A549 (cell line): ENCODE results near the gene RND2. TPM values are rescaled to one million over a fixed set of nuclear protein-coding genes. Genes with fewer than 3 reads are reported as not detected.

Experiments
- ATAC-seq, 2 experiments: fragments of 200-7000 bp in 1 of 2; fragments of >200 bp in 1 of 2; cut with Nextera tagmentation in 1 of 2; cut with Tn5 transposase in 1 of 2; 3 replicates each; pipeline versions ENCODE4 v1.8.0 to v1.9.1; 2018 to 2020; ENCODE audit warnings: mild to moderate bottlenecking in 1 of 2, moderate library complexity in 1 of 2
- CTCF ChIA-PET: fragments of 300-600 bp; sonication (Branson Sonifier 250); formaldehyde crosslinking; extraction: SDS; loops from one replicate; lab custom pipeline; 2021; ENCODE audit warnings: antibody characterized with exemption, inconsistent platforms; lab: Yijun Ruan, JAX
- POLR2A ChIA-PET: fragments of 350-600 bp; formaldehyde crosslinking; extraction: SDS; loops from one replicate; lab custom pipeline; 2021; ENCODE audit warnings: antibody characterized with exemption, inconsistent platforms; lab: Yijun Ruan, JAX
- DNase-seq, 2 experiments: peaks; one replicate each; pipeline versions ENCODE4 v3.0.0 to v3.0.0-alpha.2; 2011 to 2016; ENCODE audit warnings: low read depth in 1 of 2, low spot score in 1 of 2
- FAIRE-seq: peaks from 2 replicates; lab custom pipeline; 2011; peaks lifted over from hg19 to GRCh38; lab: Jason Lieb, UNC
- H3K27ac ChIP-seq, 2 experiments: fragments of >200 bp; sonication (Bioruptor Twin); formaldehyde crosslinking; 3 replicates each; pipeline ENCODE4 v1.5.1; 2016 to 2017
- H3K4me1 ChIP-seq: fragments of >200 bp; sonication (Bioruptor Twin); formaldehyde crosslinking; 3 replicates; pipeline ENCODE4 v1.6.1; 2016
- H3K4me2 ChIP-seq: fragments of >200 bp; sonication (Bioruptor Twin); formaldehyde crosslinking; 3 replicates; pipeline ENCODE4 v1.6.1; 2016
- H3K4me3 ChIP-seq: fragments of >200 bp; sonication (Bioruptor Twin); formaldehyde crosslinking; 3 replicates; pipeline ENCODE4 v1.5.1; 2016
- H3K9me3 ChIP-seq: fragments of >200 bp; sonication (Bioruptor Twin); formaldehyde crosslinking; 3 replicates; pipeline ENCODE4 v1.6.1; 2016
- BHLHE40 ChIP-seq: IDR thresholded peaks from 2 replicates; pipeline ENCODE4 v1.6.1; 2012; ENCODE audit warnings: low read depth, low read length, inconsistent platforms
- CBX2 ChIP-seq: fragments of 200-600 bp; sonication (generic); IDR thresholded peaks from 2 replicates; pipeline ENCODE4 v1.6.1; 2016; ENCODE audit warnings: low read depth, mild to moderate bottlenecking, borderline replicate concordance
- EHF ChIP-seq: fragments of 250-450 bp; sonication (Bioruptor Pico); IDR thresholded peaks from 2 replicates; pipeline ENCODE4 v1.5.0; 2020; ENCODE audit warnings: mild to moderate bottlenecking
- ESRRA ChIP-seq: fragments of 150-350 bp; IDR thresholded peaks from 2 replicates; pipeline ENCODE4 v1.6.1; 2014; ENCODE audit warnings: mild to moderate bottlenecking, low read length, borderline replicate concordance
- FOSB ChIP-seq: fragments of 250-450 bp; sonication (Bioruptor Pico); IDR thresholded peaks from 2 replicates; pipeline ENCODE4 v1.5.0; 2020; ENCODE audit warnings: mild to moderate bottlenecking, moderate library complexity
- FOSL2 ChIP-seq, 2 experiments: fragments of 450-650 bp in 1 of 2; fragments of >200 bp in 1 of 2; sonication (Bioruptor Twin) in 1 of 2; formaldehyde crosslinking; IDR thresholded peaks; 2 replicates each; pipeline versions ENCODE4 v1.5.0 to v1.6.1; 2016 to 2020; ENCODE audit warnings: mild to moderate bottlenecking in 1 of 2, moderate library complexity in 1 of 2
- GATA3 ChIP-seq: IDR thresholded peaks from 2 replicates; pipeline ENCODE4 v1.6.1; 2012; ENCODE audit warnings: borderline replicate concordance
- HEYL ChIP-seq: fragments of 250-450 bp; sonication (Bioruptor Pico); IDR thresholded peaks from 2 replicates; pipeline ENCODE4 v1.8.0; 2021; ENCODE audit warnings: mild to moderate bottlenecking, moderate library complexity
- HOXA7 ChIP-seq: fragments of 250-450 bp; sonication (Bioruptor Pico); IDR thresholded peaks from 2 replicates; pipeline ENCODE4 v1.5.0; 2020; ENCODE audit warnings: mild to moderate bottlenecking, moderate library complexity
- HOXB13 ChIP-seq: fragments of 250-450 bp; sonication (Bioruptor Pico); IDR thresholded peaks from 2 replicates; pipeline ENCODE4 v1.5.0; 2020; ENCODE audit warnings: low read depth, mild to moderate bottlenecking, moderate library complexity
- HOXB5 ChIP-seq: fragments of 250-450 bp; sonication (Bioruptor Pico); IDR thresholded peaks from 2 replicates; pipeline ENCODE4 v1.5.0; 2020; ENCODE audit warnings: mild to moderate bottlenecking, moderate library complexity
- JUN ChIP-seq, 2 experiments: fragments of >200 bp; sonication (Bioruptor Twin); formaldehyde crosslinking; IDR thresholded peaks; 2 replicates in 1 of 2; 3 replicates in 1 of 2; pipeline ENCODE4 v1.6.1; 2016 to 2017
- KDM5A ChIP-seq: fragments of 200-600 bp; sonication (generic); IDR thresholded peaks from 2 replicates; pipeline ENCODE4 v1.6.1; 2016; ENCODE audit warnings: antibody characterized with exemption, mild to moderate bottlenecking
- NFE2L2 ChIP-seq: fragments of 150-350 bp; conservative IDR thresholded peaks from 2 replicates; pipeline ENCODE4 v1.6.1; 2014; ENCODE audit warnings: low read length
- NR3C1 ChIP-seq: fragments of >200 bp; sonication (Bioruptor Twin); formaldehyde crosslinking; IDR thresholded peaks from 3 replicates; pipeline ENCODE4 v1.6.1; 2017
- RAD21 ChIP-seq, 2 experiments: fragments of >200 bp in 1 of 2; sonication (Bioruptor Twin) in 1 of 2; formaldehyde crosslinking in 1 of 2; IDR thresholded peaks in 1 of 2; conservative IDR thresholded peaks in 1 of 2; 2 replicates in 1 of 2; 3 replicates in 1 of 2; pipeline ENCODE4 v1.6.1; 2012 to 2018; ENCODE audit warnings: inconsistent platforms in 1 of 2
- RFX5 ChIP-seq: fragments of 450-650 bp; IDR thresholded peaks from 2 replicates; pipeline ENCODE4 v1.7.1; 2014; ENCODE audit warnings: antibody characterized with exemption, mild to moderate bottlenecking, moderate library complexity
- RNF2 ChIP-seq: fragments of 200-600 bp; sonication (generic); IDR thresholded peaks from 2 replicates; pipeline ENCODE4 v1.6.1; 2016; ENCODE audit warnings: low read depth, mild to moderate bottlenecking, antibody characterized with exemption, moderate library complexity, borderline replicate concordance
- TP53 ChIP-seq: fragments of 250-450 bp; sonication (Bioruptor Pico); IDR thresholded peaks from 2 replicates; pipeline ENCODE4 v1.5.0; 2021; ENCODE audit warnings: mild to moderate bottlenecking, moderate library complexity
- ZSCAN20 ChIP-seq: fragments of 250-450 bp; sonication (Bioruptor Pico); IDR thresholded peaks from 2 replicates; pipeline ENCODE4 v1.8.0; 2022; ENCODE audit warnings: mild to moderate bottlenecking, moderate library complexity
- WGBS: methylation state at CpG from one replicate; pipeline ENCODE4 v1.1.6; 2017; ENCODE audit errors: missing lambda C conversion rate; 5-methylcytosine and 5-hydroxymethylcytosine counted together
- polyA plus RNA-seq, 4 experiments: library from polyadenylated mRNA; depleted of rRNA in 3 of 4; stranded (reverse); fragments of >200 nt; fragmentation: RNase III in 1 of 4; extraction: RNeasy Plus Mini Kit Qiagen cat#74134 plus additional on column Dnase treatment in 1 of 4; gene quantifications; 2 replicates in 3 of 4; 3 replicates in 1 of 4; pipeline ENCODE4 v1.2.3, GENCODE V29; 2011 to 2017
- TF ChIP-seq, protein P1 (sequence below): IDR thresholded peaks from 2 replicates; pipeline ENCODE4 v1.6.1; 2012
- TF ChIP-seq, protein P2 (sequence below): fragments of >200 bp; sonication (Bioruptor Twin); formaldehyde crosslinking; IDR thresholded peaks from 3 replicates; pipeline ENCODE4 v1.5.1; 2016

The RND2 gene
- polyA plus RNA-seq, 2 of the 4 experiments (the other 2 are of a cell fraction): 0.19 to 0.28 TPM

DNA sequence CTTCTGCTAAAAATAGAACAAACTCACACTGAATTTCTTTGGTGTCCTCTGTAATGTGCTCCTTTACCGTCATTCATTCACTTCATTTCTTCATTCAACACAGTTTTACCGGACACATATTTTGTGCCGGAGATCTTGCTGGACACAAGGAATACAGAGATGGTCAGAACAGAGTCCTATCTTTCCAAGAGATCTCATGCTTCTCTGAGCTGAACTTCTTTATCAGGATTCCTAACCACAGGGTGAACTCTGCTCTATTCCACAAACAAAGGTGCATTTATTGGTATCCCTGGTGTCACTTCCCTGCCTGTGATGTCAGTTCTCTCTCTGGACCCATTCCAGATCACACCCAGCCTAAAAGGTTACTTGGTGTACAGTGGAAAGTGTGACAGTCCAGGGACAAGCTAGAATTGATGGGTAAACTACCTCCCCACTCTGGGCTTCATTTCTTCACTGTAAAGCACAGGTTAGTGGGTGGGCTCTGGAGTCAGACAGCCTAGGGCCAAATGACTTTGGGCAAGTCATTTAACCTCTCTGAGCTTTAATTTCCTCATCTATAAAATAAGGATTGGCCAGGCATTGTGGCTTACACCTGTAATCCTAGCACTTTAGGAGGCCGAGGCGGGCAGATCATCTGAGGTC lies 14.2 kb upstream of the RND2 start:
- DNase-seq: peak in 1 of 2 experiments; percentile 64
- H3K9me3 ChIP-seq: no peaks in the 10 kb centered on the region
- 76% methylated on average over 5 of the region's 5 CpGs for WGBS
- no peak for FAIRE-seq
- H3K27ac ChIP-seq: no peak overlapping the region; a peak in 1 of 6 replicates
- no peak for TF ChIP-seq TP53 (CRISPR knock-in tag)
- TF ChIP-seq GATA3: no peak
- TF ChIP-seq, protein P1, sequence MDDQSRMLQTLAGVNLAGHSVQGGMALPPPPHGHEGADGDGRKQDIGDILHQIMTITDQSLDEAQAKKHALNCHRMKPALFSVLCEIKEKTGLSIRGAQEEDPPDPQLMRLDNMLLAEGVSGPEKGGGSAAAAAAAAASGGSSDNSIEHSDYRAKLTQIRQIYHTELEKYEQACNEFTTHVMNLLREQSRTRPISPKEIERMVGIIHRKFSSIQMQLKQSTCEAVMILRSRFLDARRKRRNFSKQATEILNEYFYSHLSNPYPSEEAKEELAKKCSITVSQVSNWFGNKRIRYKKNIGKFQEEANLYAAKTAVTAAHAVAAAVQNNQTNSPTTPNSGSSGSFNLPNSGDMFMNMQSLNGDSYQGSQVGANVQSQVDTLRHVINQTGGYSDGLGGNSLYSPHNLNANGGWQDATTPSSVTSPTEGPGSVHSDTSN: no peak
- TF ChIP-seq RAD21 (conservative IDR thresholded peaks at IDR 0.05 in 1 of 2, IDR thresholded peaks at IDR 0.05 in 1 of 2): no peak
- no peak for TF ChIP-seq RFX5
- TF ChIP-seq HOXB5 (CRISPR knock-in tag): no peak
- no peak for TF ChIP-seq FOSB (CRISPR knock-in tag)
- TF ChIP-seq CBX2: no peak
- no peak for TF ChIP-seq ZSCAN20 (CRISPR knock-in tag)
- TF ChIP-seq HOXA7 (CRISPR knock-in tag): no peak
- TF ChIP-seq RNF2: no peak
- no peak for TF ChIP-seq HEYL (CRISPR knock-in tag)
- TF ChIP-seq JUN (IDR thresholded peaks at IDR 0.05): no peak
- TF ChIP-seq NFE2L2: no peak
- TF ChIP-seq ESRRA: no peak
- no peak for TF ChIP-seq BHLHE40
- TF ChIP-seq, protein P2, sequence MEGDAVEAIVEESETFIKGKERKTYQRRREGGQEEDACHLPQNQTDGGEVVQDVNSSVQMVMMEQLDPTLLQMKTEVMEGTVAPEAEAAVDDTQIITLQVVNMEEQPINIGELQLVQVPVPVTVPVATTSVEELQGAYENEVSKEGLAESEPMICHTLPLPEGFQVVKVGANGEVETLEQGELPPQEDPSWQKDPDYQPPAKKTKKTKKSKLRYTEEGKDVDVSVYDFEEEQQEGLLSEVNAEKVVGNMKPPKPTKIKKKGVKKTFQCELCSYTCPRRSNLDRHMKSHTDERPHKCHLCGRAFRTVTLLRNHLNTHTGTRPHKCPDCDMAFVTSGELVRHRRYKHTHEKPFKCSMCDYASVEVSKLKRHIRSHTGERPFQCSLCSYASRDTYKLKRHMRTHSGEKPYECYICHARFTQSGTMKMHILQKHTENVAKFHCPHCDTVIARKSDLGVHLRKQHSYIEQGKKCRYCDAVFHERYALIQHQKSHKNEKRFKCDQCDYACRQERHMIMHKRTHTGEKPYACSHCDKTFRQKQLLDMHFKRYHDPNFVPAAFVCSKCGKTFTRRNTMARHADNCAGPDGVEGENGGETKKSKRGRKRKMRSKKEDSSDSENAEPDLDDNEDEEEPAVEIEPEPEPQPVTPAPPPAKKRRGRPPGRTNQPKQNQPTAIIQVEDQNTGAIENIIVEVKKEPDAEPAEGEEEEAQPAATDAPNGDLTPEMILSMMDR: no peak
- no peak overlapping the region for H3K4me3 ChIP-seq
- ChIA-PET POLR2A (interaction anchor here (5.7 kb wide), 1 partner anchor 12 kb away, joined by 38 read pairs; the partner anchor contains the start of gene RPL27), CTCF (interaction anchor here (0.6 to 3.4 kb wide), 6 partner anchors 8 to 82 kb away, joined by 3 to 20 read pairs (median 3); partner anchors contain the start of genes RND2 and RPL27)
- peak overlapping the region; percentile 22 for H3K4me2 ChIP-seq
- H3K4me1 ChIP-seq: peaks cover 16% of the 10 kb centered on the region; the same call in 2 of the 3 replicates
- ATAC-seq: no peak

DNA sequence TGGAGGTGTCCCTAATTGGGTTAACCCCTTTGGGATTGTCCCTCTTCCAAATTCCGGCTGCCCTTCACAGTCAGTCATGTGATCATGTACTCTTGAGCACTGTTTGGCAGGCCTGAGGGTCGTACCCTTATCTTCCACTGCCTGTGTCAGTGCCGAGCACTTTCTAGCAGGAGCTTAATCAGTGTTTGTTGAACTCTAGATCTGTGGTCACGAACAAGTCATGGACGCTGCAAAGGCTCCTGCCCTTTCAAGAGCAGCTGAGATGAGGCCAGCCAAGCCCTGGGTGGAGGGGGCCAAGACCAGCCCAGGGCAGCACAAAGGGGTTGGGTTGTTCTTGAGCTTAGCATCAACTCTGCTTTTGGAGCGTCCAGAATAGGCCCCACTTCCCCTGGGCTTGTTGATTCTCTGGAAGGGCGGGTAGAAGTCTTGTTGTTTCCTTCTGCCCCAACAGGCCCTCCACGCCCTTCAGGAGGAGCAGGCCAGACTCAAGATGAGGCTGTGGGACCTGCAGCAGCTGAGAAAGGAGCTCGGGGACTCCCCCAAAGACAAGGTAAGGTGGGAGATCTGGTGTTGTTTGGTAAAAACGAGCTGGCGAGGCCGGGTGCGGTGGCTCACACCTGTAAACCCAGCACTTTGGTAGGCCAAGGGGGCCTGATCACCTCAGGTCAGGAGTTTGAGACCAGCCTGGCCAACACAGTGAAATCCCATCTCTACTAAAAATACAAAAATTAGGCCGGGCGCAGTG lies 13.1 kb upstream of the RND2 start:
- Histone ChIP-seq H3K4me1 (peaks cover 12% of the 10 kb centered on the region; the same call in 2 of the 3 replicates), H3K4me2 (no peak overlapping the region), H3K27ac (no peak overlapping the region), H3K9me3 (no peaks in the 10 kb centered on the region), H3K4me3 (no peak overlapping the region)
- 88% methylated on average over 15 of the region's 15 CpGs for WGBS
- CTCF ChIA-PET: interaction anchor here (0.6 to 3.4 kb wide), 8 partner anchors 9 to 83 kb away, joined by 3 to 20 read pairs (median 4); partner anchors contain the start of genes RND2 and RPL27
- TF ChIP-seq RAD21 (conservative IDR thresholded peaks at IDR 0.05 in 1 of 2, IDR thresholded peaks at IDR 0.05 in 1 of 2) (no peak), KDM5A (no peak), NR3C1 (no peak), HEYL (CRISPR knock-in tag) (no peak), EHF (CRISPR knock-in tag) (no peak), FOSL2 (IDR thresholded peaks at IDR 0.05) (no peak), FOSL2 (CRISPR knock-in tag; IDR thresholded peaks at IDR 0.05) (no peak), RNF2 (no peak), HOXB13 (CRISPR knock-in tag) (no peak)
- ATAC-seq (0 out of 6 replicates have a peak, but pooled peaks of 1 of the 2 experiments have one; percentile 12), FAIRE-seq (no peak), DNase-seq (no peak)
- POLR2A ChIA-PET: interaction anchor here (1.1 to 5.7 kb wide), 2 partner anchors 10 to 13 kb away, joined by 3 to 38 read pairs; partner anchors contain the start of gene RPL27
